GM23338 (cell line): Measurements from ENCODE around the gene MYT1.

Experiments
- CREB1 ChIP-seq: fragments of 250-450 bp; sonication (Bioruptor Pico); IDR thresholded peaks from 2 replicates; pipeline ENCODE4 v1.5.0; 2020; ENCODE audit warnings: low read depth, mild to moderate bottlenecking, moderate library complexity
- CTCF ChIP-seq, 2 experiments: fragments of 200-600 bp in 1 of 2; sonication (generic) in 1 of 2; conservative IDR thresholded peaks; 2 replicates each; pipeline versions ENCODE4 v1.5.1 to v1.6.1; 2016 to 2017; ENCODE audit warnings: antibody characterized with exemption in 2 of 2, low read depth in 2 of 2, mild to moderate bottlenecking in 2 of 2, moderate library complexity in 1 of 2
- EZH2phosphoT487 ChIP-seq: fragments of 200-600 bp; sonication (generic); IDR thresholded peaks from one replicate; pipeline ENCODE4 v1.8.1; 2018; ENCODE audit warnings: antibody characterized with exemption; ENCODE audit not compliant: unreplicated experiment
- TF ChIP-seq, protein P1 (sequence below): IDR thresholded peaks from one replicate; pipeline ENCODE4 v1.6.1; 2018; ENCODE audit warnings: antibody characterized with exemption; ENCODE audit not compliant: unreplicated experiment

GRCh38 chr20:64230461-64231145 lies 66.4 kb downstream of the MYT1 start:
- no peak for TF ChIP-seq CTCF (conservative IDR thresholded peaks at IDR 0.05; ENCODE audit: low read depth in 2 of 2)
- TF ChIP-seq, protein P1, sequence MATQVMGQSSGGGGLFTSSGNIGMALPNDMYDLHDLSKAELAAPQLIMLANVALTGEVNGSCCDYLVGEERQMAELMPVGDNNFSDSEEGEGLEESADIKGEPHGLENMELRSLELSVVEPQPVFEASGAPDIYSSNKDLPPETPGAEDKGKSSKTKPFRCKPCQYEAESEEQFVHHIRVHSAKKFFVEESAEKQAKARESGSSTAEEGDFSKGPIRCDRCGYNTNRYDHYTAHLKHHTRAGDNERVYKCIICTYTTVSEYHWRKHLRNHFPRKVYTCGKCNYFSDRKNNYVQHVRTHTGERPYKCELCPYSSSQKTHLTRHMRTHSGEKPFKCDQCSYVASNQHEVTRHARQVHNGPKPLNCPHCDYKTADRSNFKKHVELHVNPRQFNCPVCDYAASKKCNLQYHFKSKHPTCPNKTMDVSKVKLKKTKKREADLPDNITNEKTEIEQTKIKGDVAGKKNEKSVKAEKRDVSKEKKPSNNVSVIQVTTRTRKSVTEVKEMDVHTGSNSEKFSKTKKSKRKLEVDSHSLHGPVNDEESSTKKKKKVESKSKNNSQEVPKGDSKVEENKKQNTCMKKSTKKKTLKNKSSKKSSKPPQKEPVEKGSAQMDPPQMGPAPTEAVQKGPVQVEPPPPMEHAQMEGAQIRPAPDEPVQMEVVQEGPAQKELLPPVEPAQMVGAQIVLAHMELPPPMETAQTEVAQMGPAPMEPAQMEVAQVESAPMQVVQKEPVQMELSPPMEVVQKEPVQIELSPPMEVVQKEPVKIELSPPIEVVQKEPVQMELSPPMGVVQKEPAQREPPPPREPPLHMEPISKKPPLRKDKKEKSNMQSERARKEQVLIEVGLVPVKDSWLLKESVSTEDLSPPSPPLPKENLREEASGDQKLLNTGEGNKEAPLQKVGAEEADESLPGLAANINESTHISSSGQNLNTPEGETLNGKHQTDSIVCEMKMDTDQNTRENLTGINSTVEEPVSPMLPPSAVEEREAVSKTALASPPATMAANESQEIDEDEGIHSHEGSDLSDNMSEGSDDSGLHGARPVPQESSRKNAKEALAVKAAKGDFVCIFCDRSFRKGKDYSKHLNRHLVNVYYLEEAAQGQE = no peak
- no peak for TF ChIP-seq EZH2phosphoT487
- TF ChIP-seq CREB1 (CRISPR knock-in tag) = no peak
